NCI-H1417 treated with DMSO at 0.1 percent for 48 hours (cell line): ENCODE measurements around the gene SH3GL3.

Source experiments
- DNase-seq: peaks from one replicate; lab custom pipeline; 2025; lab: John Stamatoyannopoulos, UW

Gene SH3GL3

DNA sequence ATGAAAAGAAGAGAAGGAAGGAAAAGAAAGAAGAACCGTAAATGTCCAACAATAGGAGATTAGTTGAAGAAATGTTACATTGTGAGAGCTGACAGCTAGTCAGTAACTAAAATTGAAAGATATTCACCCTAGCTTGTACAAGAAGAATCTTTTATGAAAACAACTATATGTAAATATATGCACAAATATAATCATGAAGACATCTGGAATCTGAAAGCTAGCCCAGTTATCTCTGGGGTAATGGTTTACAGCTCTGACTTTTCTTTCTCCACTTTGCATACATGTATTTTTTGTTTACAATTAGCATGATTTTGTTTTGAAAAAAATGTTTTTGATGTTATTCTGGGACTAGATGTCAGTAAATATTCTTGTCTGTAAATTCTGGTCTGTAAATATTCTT is 169.7 kb downstream of the SH3GL3 start:
- no peak for DNase-seq

DNA sequence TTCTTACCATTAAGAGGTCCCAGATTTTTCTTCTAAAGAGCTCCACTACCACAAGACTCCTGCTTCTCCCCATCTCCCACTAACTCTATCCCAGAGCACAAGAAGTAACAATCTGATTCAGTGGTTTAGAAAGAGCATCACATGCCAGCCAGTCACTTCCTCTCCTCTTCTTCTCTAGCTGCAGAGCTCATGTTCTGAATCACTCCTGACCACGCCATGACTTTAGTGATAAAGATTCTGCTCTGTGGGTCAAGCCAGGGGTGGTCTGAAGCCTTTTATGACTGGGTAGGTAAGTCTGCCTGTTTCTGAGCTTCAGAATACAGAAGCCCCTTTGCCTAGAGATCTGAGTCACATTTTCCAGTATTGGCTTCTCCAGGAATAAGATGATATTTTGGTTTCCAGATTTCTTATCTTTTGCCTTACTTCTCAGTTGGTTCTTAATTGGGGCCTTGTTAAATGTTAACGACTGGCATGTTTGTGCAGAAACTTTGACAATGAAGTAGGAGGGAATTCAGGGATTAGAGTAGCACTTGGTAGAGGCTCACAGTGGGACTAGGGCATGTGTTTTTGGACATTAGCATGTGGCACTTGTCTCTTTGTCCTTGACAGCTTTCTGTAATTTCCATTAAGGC is 179.1 kb downstream of the SH3GL3 start:
- DNase-seq = no peak

DNA sequence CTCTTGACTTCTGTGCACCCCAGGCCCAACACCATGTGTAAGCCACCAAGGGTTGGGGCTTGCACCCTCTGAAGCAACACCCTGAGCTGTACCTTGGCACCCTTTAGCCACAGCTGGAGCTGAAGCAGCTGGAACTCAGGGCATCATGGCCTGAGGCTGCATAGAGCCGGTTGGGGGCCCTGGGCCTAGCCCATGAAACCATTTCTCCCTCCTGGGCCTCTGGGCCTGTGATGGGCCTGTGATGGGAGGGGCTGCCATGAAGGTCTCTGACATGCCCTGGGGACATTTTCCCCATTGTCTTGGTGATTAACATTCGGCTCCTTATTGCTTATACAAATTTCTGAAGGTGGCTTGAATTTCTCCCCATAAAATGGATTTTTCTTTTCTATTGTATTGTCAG is 184.4 kb downstream of the SH3GL3 start:
- no peak for DNase-seq

DNA sequence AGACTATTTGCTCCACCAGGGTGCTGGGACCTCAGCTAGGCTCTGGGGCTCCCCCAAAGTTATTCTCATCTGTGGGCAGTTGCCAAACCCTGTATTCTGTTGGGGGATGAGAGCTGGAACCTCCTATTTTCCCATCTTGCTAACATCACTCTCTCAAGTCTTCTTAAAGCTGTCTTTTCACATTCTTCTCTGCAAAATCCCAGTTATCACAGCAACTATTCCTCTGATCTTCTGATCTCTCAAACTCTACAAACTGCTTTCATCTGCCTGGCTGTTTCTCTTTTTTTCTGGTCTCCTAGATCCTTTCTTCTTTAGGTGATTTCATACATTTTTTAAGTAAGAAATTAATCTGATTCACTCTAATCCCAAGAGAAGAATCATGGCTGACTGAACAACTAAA is 196.1 kb downstream of the SH3GL3 start:
- no peak for DNase-seq

GRCh38 chr15:83644439-83644838 is 197.3 kb downstream of the SH3GL3 start:
- DNase-seq = no peak

DNA sequence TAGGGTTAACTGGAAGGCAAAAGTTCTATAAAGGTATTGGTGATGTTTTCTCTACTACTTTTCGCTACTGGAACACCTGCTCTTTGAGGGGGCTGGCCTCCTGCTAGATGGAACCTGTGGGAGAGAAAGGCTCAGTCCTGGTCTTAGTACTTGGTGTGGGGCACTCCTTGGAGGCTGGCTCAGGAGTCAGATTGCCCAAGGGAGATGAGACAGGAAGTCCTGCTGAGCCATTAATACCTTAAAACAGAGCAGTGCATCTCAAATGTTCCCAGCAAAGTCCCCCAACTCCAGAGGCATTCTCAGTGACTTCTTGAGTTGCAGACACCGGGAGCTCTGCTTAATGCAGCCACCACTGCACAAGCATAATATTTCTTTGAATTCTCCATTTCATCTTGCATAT is 203.7 kb downstream of the SH3GL3 start:
- no peak for DNase-seq

DNA sequence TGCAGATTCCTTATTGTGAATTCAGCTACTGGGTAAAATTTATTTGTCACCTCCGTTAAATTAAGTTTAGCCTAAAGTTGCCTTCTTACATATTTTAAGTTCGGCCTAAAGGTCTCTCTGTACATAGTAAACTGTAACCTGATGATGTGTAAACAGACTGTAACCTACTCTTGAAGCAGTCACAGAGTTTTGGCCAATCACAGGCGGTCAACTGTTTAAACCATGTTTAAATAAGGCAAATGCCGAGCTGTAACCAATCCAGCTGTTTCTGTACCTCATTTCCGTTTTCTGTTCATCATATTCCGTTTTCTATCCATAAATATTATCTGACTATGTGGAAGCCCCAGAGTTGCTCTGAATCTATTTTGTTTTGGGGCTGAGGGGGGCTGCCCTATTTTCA is 204.4 kb downstream of the SH3GL3 start:
- DNase-seq = no peak

DNA sequence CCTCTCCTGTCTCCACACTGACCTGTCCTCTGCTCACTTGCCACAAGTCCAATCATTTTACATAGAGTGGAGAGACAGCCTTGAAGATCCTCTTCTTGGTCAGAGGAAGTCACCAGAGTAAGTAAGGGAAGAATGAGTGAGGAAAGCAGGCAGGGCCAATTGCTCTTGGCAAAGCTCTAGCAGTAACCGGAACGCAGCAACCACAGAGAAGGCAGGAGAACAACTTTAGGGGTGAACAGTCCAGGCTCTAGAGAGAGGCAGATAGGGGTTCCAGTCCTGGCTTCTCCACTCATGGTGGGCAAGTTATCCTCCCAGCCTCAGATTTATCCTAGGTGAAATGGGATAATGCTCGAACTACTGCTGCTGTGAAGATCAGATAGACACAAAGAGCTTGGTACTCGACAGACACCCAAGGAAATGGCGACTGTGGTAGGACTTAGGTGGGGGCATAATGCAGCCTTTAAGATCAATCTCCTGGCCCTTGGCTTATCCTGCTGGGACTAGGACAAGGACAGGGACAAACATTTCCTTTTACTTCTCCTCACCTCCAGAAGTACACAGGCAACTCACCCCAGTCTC is 205.6 kb downstream of the SH3GL3 start:
- no peak for DNase-seq

GRCh38 chr15:83653288-83653638 is 206.1 kb downstream of the SH3GL3 start:
- DNase-seq = no peak

- DNase-seq = no peak
Measured at GRCh38 chr15:83653639-83654378, 206.7 kb downstream of the SH3GL3 start, which contains the start of gene ADAMTSL3. TSS of gene ADAMTSL3 (plus strand) at chr15:83654123. CDS start at chr15:83655762, 1,639 bp downstream.

DNA sequence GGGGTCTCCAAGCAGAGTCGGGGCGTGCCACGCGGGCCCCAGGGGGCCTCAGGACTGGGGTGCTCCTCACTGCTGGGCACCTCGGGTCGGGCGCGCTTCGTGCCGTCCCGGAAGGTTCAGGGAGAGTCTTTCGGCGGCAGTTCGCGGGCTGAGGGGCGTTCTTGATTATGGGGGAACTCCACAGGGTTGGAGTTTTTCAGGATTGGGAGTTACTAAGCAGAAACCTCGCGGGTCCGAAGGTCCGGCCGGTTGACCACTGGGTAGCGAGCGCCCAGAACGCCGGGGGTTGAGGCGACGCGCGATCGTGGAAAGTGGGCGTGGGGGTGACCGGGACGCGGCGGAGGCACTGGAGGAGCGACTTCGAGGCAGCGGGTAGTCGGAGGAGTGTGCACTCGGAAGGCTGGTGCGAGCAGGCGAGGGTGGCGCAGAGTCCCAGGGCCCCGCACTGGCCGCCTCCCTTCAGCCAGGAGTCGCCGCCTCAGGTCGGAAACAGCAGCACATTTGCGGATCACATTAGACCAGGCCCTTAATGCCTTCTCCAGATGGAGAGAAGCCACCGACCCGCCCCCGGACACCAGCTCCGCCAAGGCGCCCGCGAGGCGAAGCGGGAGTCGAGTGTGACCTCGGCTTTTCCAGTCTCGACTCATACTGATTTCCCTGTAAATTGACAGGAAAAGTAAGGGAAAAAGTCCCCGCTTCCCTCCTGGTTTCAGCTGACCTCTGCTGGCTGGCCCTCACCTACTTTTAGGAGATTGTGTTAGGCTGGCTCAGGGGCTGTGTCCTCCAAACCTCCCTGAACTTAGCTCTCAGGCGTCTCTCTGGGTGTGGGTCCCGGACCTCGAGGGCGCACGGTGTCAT is 207.5 kb downstream of the SH3GL3 start:
- no peak for DNase-seq

GRCh38 chr15:83655237-83655616 is 208.1 kb downstream of the SH3GL3 start:
- DNase-seq = no peak

- DNase-seq = no peak
Measured at GRCh38 chr15:83656192-83656591, 209.1 kb downstream of the SH3GL3 start.

- no peak for DNase-seq
Measured at GRCh38 chr15:83656943-83657528, 209.9 kb downstream of the SH3GL3 start.

GRCh38 chr15:83657549-83657948 is 210.4 kb downstream of the SH3GL3 start:
- no peak for DNase-seq

DNA sequence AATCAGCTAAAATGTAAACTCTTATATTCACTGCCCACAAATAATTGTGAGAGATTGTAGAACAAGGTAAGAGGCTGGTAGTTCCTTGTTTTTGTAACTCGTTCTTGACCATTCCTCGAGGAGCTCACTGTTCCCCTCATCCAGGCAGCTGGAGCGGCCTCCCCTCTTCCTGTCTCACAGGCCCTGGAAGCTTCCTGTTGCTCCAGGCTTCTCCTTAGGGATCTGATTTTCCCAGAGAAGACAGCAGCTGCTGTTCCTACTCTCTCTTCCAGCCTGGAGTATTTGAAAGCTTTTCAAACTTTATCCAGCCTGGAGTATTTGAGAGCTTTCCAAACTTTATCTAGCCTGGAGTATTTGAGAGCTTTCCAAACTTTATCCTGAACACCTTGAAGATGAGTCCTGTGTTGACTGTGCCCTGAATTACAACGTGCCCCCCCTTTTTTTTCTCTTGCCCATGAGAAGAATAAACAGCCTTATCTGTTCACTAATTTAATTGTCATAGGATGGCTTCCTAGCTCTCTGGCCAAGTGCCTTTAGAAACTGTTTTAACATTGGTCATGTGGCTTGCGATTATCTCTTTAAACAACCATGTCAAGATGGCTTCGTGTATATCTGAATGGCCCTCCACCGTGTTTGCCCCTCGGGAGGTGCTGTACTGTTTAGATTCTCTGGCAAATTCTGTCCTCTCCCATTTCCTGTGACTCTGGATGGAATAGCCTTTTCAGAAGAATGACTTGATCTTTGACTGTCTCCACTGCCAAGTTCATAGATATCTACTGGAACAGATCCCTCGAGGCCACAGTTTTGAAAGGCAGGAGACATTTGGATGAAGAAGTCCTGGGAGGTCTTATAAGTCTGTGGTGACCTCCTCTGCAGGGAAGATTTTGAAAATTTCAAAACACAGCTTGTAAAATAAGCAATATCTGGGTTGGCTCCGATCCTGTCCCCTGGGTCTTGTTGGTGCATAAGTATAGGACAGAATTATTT is 211.6 kb downstream of the SH3GL3 start:
- no peak for DNase-seq

DNA sequence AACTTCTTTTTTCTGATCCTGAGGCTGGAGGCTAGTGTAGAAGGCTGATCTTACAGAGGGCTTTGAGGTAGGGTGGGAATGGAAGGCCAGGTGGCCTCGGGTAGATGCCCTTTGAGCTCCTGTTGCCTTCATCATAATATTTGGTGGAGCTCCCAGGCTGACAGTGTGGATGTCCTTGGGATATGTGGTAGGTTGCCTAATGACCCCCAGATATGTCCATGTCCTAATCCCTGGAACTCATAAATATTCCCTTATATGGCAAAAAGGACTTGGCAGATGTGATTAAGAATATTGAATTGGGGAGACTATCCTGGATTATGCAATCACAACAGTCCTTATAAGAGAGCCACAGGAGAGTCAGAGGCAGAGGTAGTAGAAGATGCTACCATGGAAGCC is 212.3 kb downstream of the SH3GL3 start:
- DNase-seq = no peak

- DNase-seq = no peak
Measured at GRCh38 chr15:83665480-83665879, 218.3 kb downstream of the SH3GL3 start.
